NCI-H446 (cell line): ENCODE measurements around the gene CCDC39.
A peak's percentile ranks its signal among the peaks of the same experiment; 100 is the strongest.
"Not testable (repeated sequence)": the region's sequence is repeated elsewhere in the genome, so short reads cannot be mapped to it uniquely, and the experiment has no call there.

ENCODE experiments used
- DNase-seq, 2 experiments: peaks; one replicate each; lab custom pipeline; 2025; lab: John Stamatoyannopoulos, UW

CCDC39 gene

GRCh38 chr3:180624714-180625113 is 54.6 kb downstream of the CCDC39 start:
- no peak for DNase-seq

GRCh38 chr3:180619723-180620122 is 59.6 kb downstream of the CCDC39 start:
- no peak for DNase-seq

GRCh38 chr3:180618563-180618962 is 60.7 kb downstream of the CCDC39 start:
- DNase-seq, result not testable (repeated sequence)

- DNase-seq, result no peak
Measured at GRCh38 chr3:180617049-180617448, 62.2 kb downstream of the CCDC39 start.

GRCh38 chr3:180615954-180616353 is 63.3 kb downstream of the CCDC39 start:
- no peak for DNase-seq

- no peak for DNase-seq
Measured at GRCh38 chr3:180612364-180612763, 66.9 kb downstream of the CCDC39 start.

- no peak for DNase-seq
Measured at GRCh38 chr3:180611006-180611405, 68.3 kb downstream of the CCDC39 start.

GRCh38 chr3:180601688-180602666 is 77.3 kb downstream of the CCDC39 start, which contains the start of gene TTC14:
TSS of gene TTC14 (plus strand) at chr3:180602163. CDS start at chr3:180602262, 99 bp downstream.
- peak; percentile 84 to 97 for DNase-seq

GRCh38 chr3:180600473-180600872 is 78.8 kb downstream of the CCDC39 start:
- DNase-seq, result no peak

- DNase-seq, result no peak
Measured at GRCh38 chr3:180595559-180595935, 83.7 kb downstream of the CCDC39 start.

- peak in 1 of 2 experiments; percentile 32 for DNase-seq
Measured at GRCh38 chr3:180594631-180595558, 84.4 kb downstream of the CCDC39 start.

- DNase-seq, result not testable (repeated sequence)
Measured at GRCh38 chr3:180593631-180594030, 85.7 kb downstream of the CCDC39 start.

- DNase-seq, result no peak
Measured at GRCh38 chr3:180590396-180590795, 88.9 kb downstream of the CCDC39 start.

- DNase-seq, result no peak
Measured at GRCh38 chr3:180580934-180581333, 98.4 kb downstream of the CCDC39 start.

- no peak for DNase-seq
Measured at GRCh38 chr3:180575571-180575970, 103.7 kb downstream of the CCDC39 start.

GRCh38 chr3:180571831-180572598 is 107.3 kb downstream of the CCDC39 start:
- DNase-seq, result no peak

GRCh38 chr3:180570238-180570637 is 109.1 kb downstream of the CCDC39 start:
- DNase-seq, result no peak

GRCh38 chr3:180564676-180565075 is 114.6 kb downstream of the CCDC39 start:
- no peak for DNase-seq
